ENCODE data around the gene CADPS. TPM values are rescaled to one million over a fixed set of nuclear protein-coding genes. Genes with fewer than 3 reads are reported as not detected.

The CADPS gene
- polyA plus RNA-seq, 1 donor from 2014 or later, result 118 TPM

- Histone ChIP-seq H3K27ac (ENCODE audit: low read length) (no peak overlapping the region), H3K27me3 (ENCODE audit: insufficient read depth, low read depth, low read length) (no peaks in the 10 kb centered on the region), H3K9ac (ENCODE audit: low read length) (no peak overlapping the region), H3K4me2 (ENCODE audit: low read length) (no peak overlapping the region), H3K79me2 (replicated peaks; ENCODE audit: insufficient read depth, low read length) (no peaks in the 10 kb centered on the region), H3F3A (ENCODE audit: insufficient read depth, low read length, poor library complexity, severe bottlenecking) (no peaks in the 10 kb centered on the region), H2AFZ (ENCODE audit: low read depth, low read length) (no peak overlapping the region), H3K9me3 (ENCODE audit: low read length) (no peaks in the 10 kb centered on the region), H3K36me3 (ENCODE audit: insufficient read depth, low read length) (no peaks in the 10 kb centered on the region), H4K20me1 (ENCODE audit: insufficient read depth) (no peaks in the 10 kb centered on the region), H3K9me2 (ENCODE audit: insufficient read depth, low read length) (no peaks in the 10 kb centered on the region), H3K4me3 (ENCODE audit: low read length) (no peak overlapping the region)
- TF ChIP-seq POLR2AphosphoS5 (IDR thresholded peaks at IDR 0.05), result no peak
Measured at GRCh38 chr3:62497156-62497555, 378.1 kb downstream of the CADPS start.

GRCh38 chr3:62496503-62496902 is 378.7 kb downstream of the CADPS start:
- TF ChIP-seq EZH2 (IDR thresholded peaks at IDR 0.05; ENCODE audit: borderline replicate concordance, insufficient read depth, low read length, poor library complexity, severe bottlenecking), result no peak
- no peaks in the 10 kb centered on the region for H4K20me1 ChIP-seq (ENCODE audit: insufficient read depth)
- no peak overlapping the region for H3K27ac ChIP-seq (ENCODE audit: low read length)
- no peak overlapping the region for H3K4me3 ChIP-seq (ENCODE audit: low read length)
- H3K27me3 ChIP-seq (ENCODE audit: insufficient read depth, low read depth, low read length), result no peaks in the 10 kb centered on the region
- no peak overlapping the region for H3K9ac ChIP-seq (ENCODE audit: low read length)
- H3K4me2 ChIP-seq (ENCODE audit: low read length), result no peak overlapping the region
- no peak overlapping the region for H2AFZ ChIP-seq (ENCODE audit: low read depth, low read length)
- H3K9me2 ChIP-seq (ENCODE audit: insufficient read depth, low read length), result no peaks in the 10 kb centered on the region
- no peaks in the 10 kb centered on the region for H3K9me3 ChIP-seq (ENCODE audit: low read length)
- H3F3A ChIP-seq (ENCODE audit: insufficient read depth, low read length, poor library complexity, severe bottlenecking), result no peaks in the 10 kb centered on the region
- no peaks in the 10 kb centered on the region for H3K79me2 ChIP-seq (replicated peaks; ENCODE audit: insufficient read depth, low read length)
- H3K36me3 ChIP-seq (ENCODE audit: insufficient read depth, low read length), result no peaks in the 10 kb centered on the region

- Histone ChIP-seq H3K79me2 (replicated peaks; ENCODE audit: insufficient read depth, low read length) (no peaks in the 10 kb centered on the region), H3K27me3 (ENCODE audit: insufficient read depth, low read depth, low read length) (no peaks in the 10 kb centered on the region), H3K9me2 (ENCODE audit: insufficient read depth, low read length) (no peaks in the 10 kb centered on the region), H3F3A (ENCODE audit: insufficient read depth, low read length, poor library complexity, severe bottlenecking) (no peaks in the 10 kb centered on the region), H4K20me1 (ENCODE audit: insufficient read depth) (no peaks in the 10 kb centered on the region), H3K9me3 (ENCODE audit: low read length) (no peaks in the 10 kb centered on the region), H3K4me3 (ENCODE audit: low read length) (no peak overlapping the region), H3K27ac (ENCODE audit: low read length) (no peak overlapping the region), H2AFZ (ENCODE audit: low read depth, low read length) (no peak overlapping the region), H3K36me3 (ENCODE audit: insufficient read depth, low read length) (no peaks in the 10 kb centered on the region), H3K4me2 (ENCODE audit: low read length) (no peak overlapping the region), H3K9ac (ENCODE audit: low read length) (no peak overlapping the region)
- TF ChIP-seq TAF1 (IDR thresholded peaks at IDR 0.05; ENCODE audit: low read depth) (no peak), SMC3 (conservative IDR thresholded peaks at IDR 0.05; ENCODE audit: poor library complexity) (no peak), EP300 (conservative IDR thresholded peaks at IDR 0.05; ENCODE audit: poor library complexity, severe bottlenecking) (no peak), EZH2 (IDR thresholded peaks at IDR 0.05; ENCODE audit: borderline replicate concordance, insufficient read depth, low read length, poor library complexity, severe bottlenecking) (no peak), RAD21 (conservative IDR thresholded peaks at IDR 0.05) (no peak), MXI1 (conservative IDR thresholded peaks at IDR 0.05; ENCODE audit: poor library complexity, severe bottlenecking) (no peak), POLR2AphosphoS5 (IDR thresholded peaks at IDR 0.05) (no peak), REST (IDR thresholded peaks at IDR 0.05; ENCODE audit: borderline replicate concordance) (no peak), CTCF (IDR thresholded peaks at IDR 0.05; ENCODE audit: poor library complexity, severe bottlenecking) (no peak)
Measured at GRCh38 chr3:62493109-62493801, 382.0 kb downstream of the CADPS start.

Measured in neural cell (in vitro differentiated cells).